HG03457 (cell line): ENCODE data around the gene RAB18.
A peak's percentile ranks its signal among the peaks of the same experiment; 100 is the strongest.
"Not testable (repeated sequence)": the region's sequence is repeated elsewhere in the genome, so short reads cannot be mapped to it uniquely, and the experiment has no call there.

ENCODE experiments used
- ATAC-seq: cut with Tn5 transposase; IDR thresholded peaks from one replicate; pipeline ENCODE4 v1.9.1; 2021; ENCODE audit warnings: moderate number of reproducible peaks; ENCODE audit not compliant: unreplicated experiment

The RAB18 gene

GRCh38 chr10:27504007-27504807, at the start of gene RAB18:
Gene RAB18, plus strand, starts transcription at chr10:27504304. Its CDS starts 66 bp downstream, at chr10:27504370.
- ATAC-seq: peak; percentile 97

- no peak for ATAC-seq
Observed at GRCh38 chr10:27454837-27455236, 49.3 kb upstream of the RAB18 start.

- ATAC-seq: no peak
Observed at GRCh38 chr10:27457261-27457945, 46.7 kb upstream of the RAB18 start.

GRCh38 chr10:27457966-27458365, 46.1 kb upstream of the RAB18 start:
- ATAC-seq: no peak

- ATAC-seq: no peak
Observed at GRCh38 chr10:27461312-27461711, 42.8 kb upstream of the RAB18 start.

- no peak for ATAC-seq
Observed at GRCh38 chr10:27463961-27464360, 40.1 kb upstream of the RAB18 start.

GRCh38 chr10:27464993-27465392, 39.1 kb upstream of the RAB18 start:
- no peak for ATAC-seq

- not testable (repeated sequence) for ATAC-seq
Observed at GRCh38 chr10:27465596-27465995, 38.5 kb upstream of the RAB18 start.

GRCh38 chr10:27470885-27471284, 33.2 kb upstream of the RAB18 start:
- no peak for ATAC-seq

- ATAC-seq: no peak
Observed at GRCh38 chr10:27474741-27475140, 29.4 kb upstream of the RAB18 start.

- ATAC-seq: no peak
Observed at GRCh38 chr10:27479016-27479415, 25.1 kb upstream of the RAB18 start.

- ATAC-seq: no peak
Observed at GRCh38 chr10:27481486-27481885, 22.6 kb upstream of the RAB18 start.

GRCh38 chr10:27482984-27483956, 20.8 kb upstream of the RAB18 start:
- no peak for ATAC-seq

GRCh38 chr10:27485368-27485767, 18.7 kb upstream of the RAB18 start:
- ATAC-seq: no peak

- ATAC-seq: no peak
Observed at GRCh38 chr10:27485986-27486385, 18.1 kb upstream of the RAB18 start.

- no peak for ATAC-seq
Observed at GRCh38 chr10:27490807-27491206, 13.3 kb upstream of the RAB18 start.

GRCh38 chr10:27494116-27494805, 9.8 kb upstream of the RAB18 start:
- ATAC-seq: no peak

- no peak for ATAC-seq
Observed at GRCh38 chr10:27496137-27496536, 8.0 kb upstream of the RAB18 start.

GRCh38 chr10:27500096-27500495, 4.0 kb upstream of the RAB18 start:
- ATAC-seq: no peak

- ATAC-seq: no peak
Observed at GRCh38 chr10:27500886-27501285, 3.2 kb upstream of the RAB18 start.
